Loucy (cell line): ENCODE results near the gene BCAR3.

Experiments
- H2AFZ ChIP-seq: fragments of 200-600 bp; sonication (generic); 2 replicates; pipeline ENCODE4 v1.6.0; 2016; ENCODE audit warnings: antibody characterized with exemption, mild to moderate bottlenecking, low read length, moderate library complexity
- H3F3A ChIP-seq: fragments of 200-600 bp; 2 replicates; pipeline ENCODE4 v1.6.0; 2016; ENCODE audit warnings: antibody characterized with exemption, low read depth, mild to moderate bottlenecking
- H3K27me3 ChIP-seq: fragments of 200-600 bp; sonication (generic); 2 replicates; pipeline ENCODE4 v1.6.1; 2014; ENCODE audit warnings: low read length, mild to moderate bottlenecking; ENCODE audit not compliant: insufficient read depth, poor library complexity, severe bottlenecking
- H3K36me3 ChIP-seq: fragments of 200-600 bp; sonication (generic); 2 replicates; pipeline ENCODE4 v1.6.1; 2016; ENCODE audit warnings: low read length; ENCODE audit not compliant: insufficient read depth
- H3K4me1 ChIP-seq: fragments of 200-600 bp; sonication (generic); 2 replicates; pipeline ENCODE4 v1.5.1; 2014; ENCODE audit warnings: low read length, mild to moderate bottlenecking; ENCODE audit not compliant: insufficient read depth, poor library complexity, severe bottlenecking
- H3K4me2 ChIP-seq: fragments of 200-600 bp; sonication (generic); 2 replicates; pipeline ENCODE4 v1.6.0; 2014; ENCODE audit warnings: antibody characterized with exemption, low read length, low read depth, mild to moderate bottlenecking; ENCODE audit not compliant: poor library complexity, severe bottlenecking
- H3K4me3 ChIP-seq: fragments of 200-600 bp; sonication (generic); 2 replicates; pipeline ENCODE4 v1.5.1; 2014; ENCODE audit warnings: low read length, mild to moderate bottlenecking, mixed read lengths; ENCODE audit not compliant: poor library complexity, severe bottlenecking
- H3K79me2 ChIP-seq: fragments of 200-600 bp; sonication (generic); 2 replicates; pipeline ENCODE4 v1.6.1; 2014; ENCODE audit warnings: low read length; ENCODE audit not compliant: insufficient read depth
- H3K9ac ChIP-seq: fragments of 200-600 bp; sonication (generic); 2 replicates; pipeline ENCODE4 v1.6.0; 2014; ENCODE audit warnings: mild to moderate bottlenecking, low read depth, low read length, moderate library complexity; ENCODE audit not compliant: poor library complexity, severe bottlenecking
- H3K9me2 ChIP-seq: fragments of 200-600 bp; sonication (generic); replicated peaks from 2 replicates; pipeline ENCODE4 v1.6.1; 2016; ENCODE audit warnings: low read depth, low read length, mixed read lengths
- H3K9me3 ChIP-seq: fragments of 200-600 bp; sonication (generic); 2 replicates; pipeline ENCODE4 v1.6.1; 2014; ENCODE audit warnings: mild to moderate bottlenecking, antibody characterized with exemption, low read length, low read depth; ENCODE audit not compliant: insufficient read depth
- H4K20me1 ChIP-seq: fragments of 200-600 bp; sonication (generic); 2 replicates; pipeline ENCODE4 v1.6.0; 2014; ENCODE audit warnings: antibody characterized with exemption, low read length, mild to moderate bottlenecking; ENCODE audit not compliant: insufficient read depth, poor library complexity, severe bottlenecking
- CTCF ChIP-seq: fragments of 200-600 bp; sonication (generic); conservative IDR thresholded peaks from 2 replicates; pipeline ENCODE4 v1.5.1; 2014; ENCODE audit warnings: mild to moderate bottlenecking, antibody characterized with exemption, low read length
- EZH2phosphoT487 ChIP-seq: fragments of 200-600 bp; IDR thresholded peaks from 2 replicates; pipeline ENCODE4 v1.6.1; 2018; ENCODE audit warnings: antibody characterized with exemption, mild to moderate bottlenecking, moderate library complexity, borderline replicate concordance

Gene BCAR3

GRCh38 chr1:93710499-93711453, 29.1 kb upstream of the BCAR3 start:
- H2AFZ ChIP-seq: no peak overlapping the region
- H3K9ac ChIP-seq: no peak overlapping the region
- no peaks in the 10 kb centered on the region for H3K36me3 ChIP-seq
- H4K20me1 ChIP-seq: no peaks in the 10 kb centered on the region
- no peaks in the 10 kb centered on the region for H3K9me3 ChIP-seq
- peaks cover 24% of the 10 kb centered on the region for H3K27me3 ChIP-seq
- no peaks in the 10 kb centered on the region for H3K79me2 ChIP-seq
- peaks cover 18% of the 10 kb centered on the region for H3K4me1 ChIP-seq
- no peaks in the 10 kb centered on the region for H3F3A ChIP-seq
- H3K4me2 ChIP-seq: no peak overlapping the region
- TF ChIP-seq CTCF (no peak), EZH2phosphoT487 (no peak)
- no peak overlapping the region for H3K4me3 ChIP-seq
- no peaks in the 10 kb centered on the region for H3K9me2 ChIP-seq

DNA sequence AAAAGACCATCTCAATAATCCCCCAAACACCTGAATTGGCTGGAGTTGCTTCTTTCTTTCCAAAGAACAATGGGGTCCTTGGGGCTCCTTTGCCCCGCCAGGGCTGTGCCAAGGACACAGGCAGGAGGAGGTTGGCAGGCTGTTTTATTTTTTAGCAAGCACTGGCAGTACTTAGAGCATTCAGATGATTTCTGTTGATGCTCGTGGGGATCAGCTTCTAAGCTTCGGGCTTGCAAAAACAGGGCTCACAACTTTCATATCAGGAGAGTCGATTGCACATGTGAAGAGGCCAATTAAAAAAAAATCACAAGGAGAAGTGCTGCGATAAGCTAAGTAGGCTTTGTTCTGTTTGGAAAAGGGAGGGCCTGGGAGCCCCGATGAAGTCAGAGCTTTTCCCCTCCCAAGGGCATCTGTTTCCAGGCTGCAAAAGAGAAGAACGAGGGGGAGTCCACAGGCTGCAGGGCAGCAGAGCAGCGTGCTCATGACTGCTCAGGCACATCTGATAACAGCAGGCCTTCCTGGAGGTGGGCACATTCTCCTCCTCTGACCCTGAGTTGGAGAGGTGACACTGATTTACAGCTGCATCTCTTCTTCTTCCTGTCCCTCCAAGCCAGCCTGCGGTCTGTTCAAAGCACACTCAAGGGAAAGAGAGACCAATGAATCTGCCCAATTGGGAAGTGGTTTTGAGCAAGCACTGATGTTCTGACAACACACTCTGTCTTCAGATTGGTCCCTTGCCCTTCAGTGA, 27.3 kb upstream of the BCAR3 start:
- no peaks in the 10 kb centered on the region for H3K79me2 ChIP-seq
- no peaks in the 10 kb centered on the region for H3K9me3 ChIP-seq
- H3K27me3 ChIP-seq: peaks cover 24% of the 10 kb centered on the region
- H3K36me3 ChIP-seq: no peaks in the 10 kb centered on the region
- no peak overlapping the region for H3K9ac ChIP-seq
- no peaks in the 10 kb centered on the region for H4K20me1 ChIP-seq
- H3F3A ChIP-seq: no peaks in the 10 kb centered on the region
- no peaks in the 10 kb centered on the region for H3K9me2 ChIP-seq
- no peak overlapping the region for H2AFZ ChIP-seq
- H3K4me3 ChIP-seq: no peak overlapping the region
- H3K4me2 ChIP-seq: peak overlapping the region; percentile 44
- TF ChIP-seq CTCF (no peak), EZH2phosphoT487 (no peak; the same call in 1 of the 2 replicates)
- H3K4me1 ChIP-seq: peaks cover 18% of the 10 kb centered on the region

DNA sequence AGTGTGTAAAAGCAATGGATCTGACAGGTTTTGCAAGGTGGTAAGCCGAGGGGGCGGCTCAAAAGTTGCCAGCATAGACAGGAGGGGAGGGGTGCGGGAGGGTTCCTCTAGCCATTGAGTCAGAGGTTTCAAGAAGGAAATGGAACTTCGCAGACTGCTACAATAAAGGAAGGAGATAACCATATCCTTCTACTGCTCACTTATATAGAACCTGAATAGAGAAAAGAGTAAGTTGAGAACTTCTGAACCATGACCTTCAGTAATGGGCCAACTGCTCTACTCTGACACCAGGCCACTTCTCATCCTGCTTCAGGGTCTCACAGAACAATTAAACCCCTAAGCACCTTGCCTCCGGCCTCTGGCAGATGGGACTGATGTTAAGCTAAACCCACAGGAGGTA, 26.3 kb upstream of the BCAR3 start:
- no peak overlapping the region for H3K9ac ChIP-seq
- no peaks in the 10 kb centered on the region for H3K79me2 ChIP-seq
- H3K4me3 ChIP-seq: no peak overlapping the region
- H3K36me3 ChIP-seq: no peaks in the 10 kb centered on the region
- H3K4me2 ChIP-seq: no peak overlapping the region
- H3K4me1 ChIP-seq: peaks cover 16% of the 10 kb centered on the region
- no peaks in the 10 kb centered on the region for H3K9me2 ChIP-seq
- H3K27me3 ChIP-seq: peaks cover 24% of the 10 kb centered on the region
- H3F3A ChIP-seq: no peaks in the 10 kb centered on the region
- H3K9me3 ChIP-seq: no peaks in the 10 kb centered on the region
- H2AFZ ChIP-seq: no peak overlapping the region
- TF ChIP-seq CTCF: no peak
- TF ChIP-seq EZH2phosphoT487: no peak
- no peaks in the 10 kb centered on the region for H4K20me1 ChIP-seq
